Measurements from ENCODE around the gene GNG12.
"Not testable (repeated sequence)": the region's sequence is repeated elsewhere in the genome, so short reads cannot be mapped to it uniquely, and the experiment has no call there.

GNG12 gene

GRCh38 chr1:67749844-67750690 lies 83.2 kb downstream of the GNG12 start:
- peak; percentile 69 for DNase-seq

- no peak for DNase-seq
Observed at GRCh38 chr1:67749263-67749843, 83.9 kb downstream of the GNG12 start.

GRCh38 chr1:67748630-67749029 lies 84.6 kb downstream of the GNG12 start:
- DNase-seq: peak; percentile 25

- DNase-seq: no peak
Observed at GRCh38 chr1:67747671-67748546, 85.4 kb downstream of the GNG12 start.

GRCh38 chr1:67745875-67746698 lies 87.2 kb downstream of the GNG12 start:
- no peak for DNase-seq

- no peak for DNase-seq
Observed at GRCh38 chr1:67743072-67743725, 90.1 kb downstream of the GNG12 start.

GRCh38 chr1:67741736-67742135 lies 91.5 kb downstream of the GNG12 start:
- DNase-seq: no peak

GRCh38 chr1:67741121-67741520 lies 92.1 kb downstream of the GNG12 start:
- no peak for DNase-seq

GRCh38 chr1:67740543-67740942 lies 92.7 kb downstream of the GNG12 start:
- DNase-seq: no peak

GRCh38 chr1:67739361-67739760 lies 93.9 kb downstream of the GNG12 start:
- DNase-seq: no peak

GRCh38 chr1:67738401-67738800 lies 94.9 kb downstream of the GNG12 start:
- DNase-seq: no peak

- DNase-seq: no peak
Observed at GRCh38 chr1:67737875-67738274, 95.4 kb downstream of the GNG12 start.

GRCh38 chr1:67736750-67737149 lies 96.5 kb downstream of the GNG12 start:
- DNase-seq: no peak

GRCh38 chr1:67735806-67736627 lies 97.2 kb downstream of the GNG12 start:
- DNase-seq: peak; percentile 73

- DNase-seq: no peak
Observed at GRCh38 chr1:67735206-67735605, 98.1 kb downstream of the GNG12 start.

- no peak for DNase-seq
Observed at GRCh38 chr1:67734323-67734690, 99.0 kb downstream of the GNG12 start.

GRCh38 chr1:67733681-67734322 lies 99.5 kb downstream of the GNG12 start:
- no peak for DNase-seq

- no peak for DNase-seq
Observed at GRCh38 chr1:67732750-67733151, 100.5 kb downstream of the GNG12 start.

- no peak for DNase-seq
Observed at GRCh38 chr1:67731322-67731721, 101.9 kb downstream of the GNG12 start.

GRCh38 chr1:67730312-67730711 lies 103.0 kb downstream of the GNG12 start:
- not testable (repeated sequence) for DNase-seq

- no peak for DNase-seq
Observed at GRCh38 chr1:67729872-67730271, 103.4 kb downstream of the GNG12 start.

Measured in RPMI8226 (cell line).